NCI-H526 (cell line): ENCODE results near the gene MAP2.

ENCODE experiments used
- DNase-seq, 2 experiments: peaks; one replicate each; lab custom pipeline; 2025; lab: John Stamatoyannopoulos, UW

Gene MAP2

DNA sequence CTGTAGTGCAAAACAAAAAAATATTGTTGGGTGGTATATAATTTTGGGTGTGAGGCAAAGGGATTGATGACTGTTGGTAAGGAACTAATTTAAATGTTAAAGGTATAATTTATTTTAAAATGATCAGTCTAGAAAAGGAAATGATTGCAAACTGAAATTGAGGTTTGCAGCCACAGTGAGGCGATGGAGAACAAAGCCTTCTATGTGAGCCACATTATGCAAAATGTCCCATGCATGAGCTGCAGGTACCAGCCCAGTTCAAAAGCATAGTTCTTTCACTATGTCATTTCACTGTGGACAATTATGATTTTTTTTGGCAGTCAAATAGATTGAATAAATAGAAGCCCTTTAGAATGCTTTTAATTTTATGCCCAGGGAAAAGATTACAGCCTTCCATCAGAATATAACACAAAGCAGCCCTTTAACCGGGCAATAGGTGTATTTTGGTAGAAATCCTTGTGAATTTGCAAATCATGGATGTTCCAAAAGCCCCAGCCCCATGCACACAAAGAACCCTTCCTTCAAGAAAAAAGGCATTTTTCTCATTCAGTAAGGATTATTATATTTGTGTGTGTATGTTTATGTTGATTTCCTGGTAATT is 1.7 kb downstream of the MAP2 start:
- DNase-seq, result peak; percentile 81 to 91

DNA sequence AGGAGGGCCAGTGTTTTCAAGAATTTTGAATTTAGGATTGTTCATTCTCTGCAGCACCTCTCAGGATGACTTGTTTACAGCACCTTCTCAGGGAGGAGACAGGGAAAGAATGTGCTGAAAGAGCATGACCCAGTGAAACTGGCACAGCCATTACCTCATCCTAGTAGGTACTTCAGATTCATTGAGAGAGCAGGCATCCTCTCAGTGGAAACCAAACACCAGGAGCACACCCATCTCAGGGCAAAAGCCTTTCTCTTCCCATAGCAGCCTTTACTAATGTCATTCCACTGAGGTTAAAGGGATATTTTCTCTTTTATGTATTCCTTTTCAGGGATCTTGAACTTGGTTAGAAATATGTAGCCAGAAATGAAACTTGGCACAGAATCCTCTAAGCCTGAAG is 2.6 kb downstream of the MAP2 start:
- peak; percentile 6 to 51 for DNase-seq

DNA sequence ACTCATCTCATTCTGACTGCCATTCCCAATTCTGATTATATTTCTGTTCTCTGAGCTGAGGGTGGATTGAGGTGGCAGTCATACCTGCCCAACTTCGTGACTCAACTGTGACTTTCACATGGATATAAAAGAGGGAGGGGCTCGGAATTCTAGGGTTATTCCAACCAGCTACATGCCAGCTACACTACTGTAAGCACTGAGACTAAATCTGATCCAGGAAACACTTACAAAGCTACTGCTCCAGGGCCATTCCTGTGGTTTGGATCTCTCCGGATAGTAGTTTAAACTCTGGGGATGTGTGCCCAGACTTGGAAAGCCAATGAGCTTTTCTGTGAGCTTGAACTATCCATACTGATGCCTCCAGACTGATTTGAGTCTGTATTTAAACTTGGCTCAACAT is 7.9 kb downstream of the MAP2 start:
- DNase-seq, result no peak

DNA sequence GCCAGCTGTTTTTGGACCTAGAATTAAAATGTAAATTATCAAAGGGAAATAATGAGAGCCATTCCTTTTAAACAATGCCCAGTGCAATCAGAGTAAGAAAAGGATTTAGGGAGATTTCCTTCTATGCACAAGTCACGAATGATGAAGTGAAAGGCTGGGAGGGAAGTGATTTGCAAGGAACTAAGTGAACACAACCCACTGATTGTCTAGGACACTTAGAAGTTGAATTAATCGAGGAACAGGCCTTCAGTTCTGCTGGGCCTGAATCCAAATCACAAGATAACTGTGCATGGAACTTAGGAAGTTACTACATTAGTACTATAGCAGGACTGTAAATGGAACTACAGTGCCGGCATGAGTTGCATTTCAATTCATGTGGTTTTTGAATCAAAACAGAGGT is 17.7 kb downstream of the MAP2 start:
- DNase-seq, result no peak

DNA sequence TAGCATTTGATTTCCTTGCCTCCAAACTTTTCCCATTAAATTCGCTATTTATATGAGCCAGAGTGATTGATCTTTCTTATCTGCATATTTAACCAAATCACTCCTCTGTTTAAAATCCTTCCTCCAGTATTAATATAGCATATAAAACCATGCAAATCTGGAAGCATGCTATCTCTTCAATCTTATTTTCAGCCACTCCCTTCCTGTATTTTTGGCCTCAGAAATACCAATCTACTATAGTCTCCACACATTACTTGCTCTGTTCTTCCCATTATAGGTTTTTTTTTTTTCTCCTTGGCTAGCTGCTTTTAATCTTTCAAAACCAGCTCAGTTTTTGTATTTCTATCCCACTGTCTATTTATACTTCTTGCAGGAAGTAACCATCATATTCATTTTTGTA is 19.1 kb downstream of the MAP2 start:
- DNase-seq, result peak; percentile 64 to 81

DNA sequence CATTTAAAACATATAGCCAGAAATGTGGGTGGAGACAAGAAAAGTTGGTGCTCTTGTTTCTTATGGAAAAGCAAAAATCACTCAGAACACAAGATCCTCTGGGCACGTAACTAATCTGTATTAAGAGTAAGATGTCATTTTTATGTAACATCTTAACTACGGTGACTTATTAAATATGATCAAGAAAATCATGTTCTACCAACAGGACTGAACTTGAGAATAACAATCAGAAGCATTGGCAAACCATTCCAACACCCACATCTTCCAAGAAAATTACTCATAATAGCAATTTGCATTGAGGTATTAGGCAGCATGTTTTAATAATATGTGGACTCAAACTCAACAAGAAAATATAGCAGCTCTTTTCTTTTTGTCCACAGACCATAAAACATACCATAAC is 21.6 kb downstream of the MAP2 start:
- DNase-seq, result no peak

DNA sequence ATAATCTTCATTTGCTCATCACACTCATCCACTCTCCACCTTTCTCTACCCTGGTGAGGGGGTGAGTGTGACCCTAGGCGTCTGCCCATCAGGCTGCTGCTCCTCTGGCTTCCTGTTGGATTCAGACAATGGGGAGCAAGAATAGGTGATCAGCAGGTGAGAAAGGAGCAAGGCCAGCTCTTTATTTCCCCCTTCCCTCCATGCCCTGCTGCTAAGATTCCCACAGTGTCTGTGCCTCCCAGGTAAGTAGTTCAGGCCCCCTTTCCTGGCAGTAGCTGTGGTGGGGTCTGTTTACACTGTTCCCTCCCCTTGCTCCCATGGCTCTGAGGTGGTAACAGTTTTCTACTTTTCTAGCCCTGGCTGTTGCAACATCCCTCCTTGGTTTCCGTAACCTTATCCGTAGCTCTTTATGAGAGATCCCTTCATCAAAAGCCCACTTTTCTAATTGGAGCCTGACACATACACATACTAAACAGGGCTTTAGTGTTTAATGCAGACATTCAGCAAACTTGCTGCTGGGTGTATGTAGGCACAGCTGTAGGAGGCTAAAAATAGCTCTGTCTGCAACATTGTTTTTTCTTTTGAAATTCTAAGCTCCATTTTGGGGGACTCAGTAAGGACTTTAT is 27.5 kb downstream of the MAP2 start:
- no peak for DNase-seq

DNA sequence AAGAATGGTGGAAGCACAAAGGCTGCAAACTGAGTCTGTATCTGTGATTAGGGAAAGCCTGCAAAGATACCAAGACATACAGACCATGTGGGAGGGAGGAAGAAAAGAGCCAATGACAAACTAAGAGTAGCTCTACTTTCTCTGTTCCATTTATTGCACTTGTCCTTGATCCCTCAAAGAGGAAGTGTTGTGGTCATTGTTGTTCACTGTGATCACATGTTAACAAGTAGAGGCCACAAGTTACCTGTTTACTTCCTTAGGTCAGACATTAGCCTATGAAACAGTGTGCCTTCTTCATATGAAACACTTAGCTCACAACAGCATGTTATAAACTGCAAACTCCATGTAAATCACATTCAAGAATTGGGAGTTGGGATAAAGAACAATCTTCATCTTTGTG is 32.6 kb downstream of the MAP2 start:
- no peak for DNase-seq

DNA sequence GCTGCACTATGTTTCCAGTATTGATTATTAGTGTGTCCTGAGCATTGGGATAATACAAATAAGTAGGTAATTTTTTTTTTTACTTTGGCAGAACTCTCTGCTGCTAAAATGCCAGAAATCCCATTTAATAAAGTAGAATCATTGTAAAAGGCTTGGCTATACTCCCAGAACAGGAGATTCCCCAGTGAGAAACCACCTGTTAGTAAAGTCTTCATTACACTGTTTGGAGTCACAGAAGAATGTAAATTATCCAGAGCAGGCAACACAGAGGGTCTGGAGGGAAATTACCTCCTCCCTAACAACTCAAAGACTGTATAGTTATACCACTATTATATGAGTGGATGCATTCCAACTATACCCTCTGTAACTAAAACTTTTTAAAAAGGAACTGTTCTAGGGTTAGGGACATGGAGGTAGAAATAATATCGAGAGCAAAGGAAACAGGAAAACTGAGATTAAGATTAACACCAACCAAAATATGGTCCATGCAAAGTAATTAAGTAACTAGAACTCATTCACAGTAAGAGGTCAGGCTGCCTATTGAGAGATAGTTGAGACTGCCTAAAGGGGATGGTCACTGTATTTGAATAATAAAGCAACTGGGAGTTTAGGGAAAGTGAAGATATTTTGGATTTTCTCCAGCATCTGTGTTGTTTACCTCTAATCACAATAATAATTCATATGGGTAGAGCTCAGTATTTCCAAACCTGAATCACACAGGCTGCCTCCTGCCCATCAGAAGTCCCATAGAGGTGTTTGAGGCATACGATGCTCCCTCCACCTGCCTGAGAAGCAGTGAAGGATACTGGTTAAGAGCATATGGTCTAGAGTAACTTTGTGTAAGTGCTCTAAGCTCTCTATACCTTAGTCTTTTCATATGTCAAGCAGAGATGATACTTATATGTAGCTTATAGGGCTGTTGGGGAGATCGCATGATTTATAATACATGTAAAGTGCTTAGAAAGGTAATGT is 34.4 kb downstream of the MAP2 start:
- DNase-seq, result no peak

DNA sequence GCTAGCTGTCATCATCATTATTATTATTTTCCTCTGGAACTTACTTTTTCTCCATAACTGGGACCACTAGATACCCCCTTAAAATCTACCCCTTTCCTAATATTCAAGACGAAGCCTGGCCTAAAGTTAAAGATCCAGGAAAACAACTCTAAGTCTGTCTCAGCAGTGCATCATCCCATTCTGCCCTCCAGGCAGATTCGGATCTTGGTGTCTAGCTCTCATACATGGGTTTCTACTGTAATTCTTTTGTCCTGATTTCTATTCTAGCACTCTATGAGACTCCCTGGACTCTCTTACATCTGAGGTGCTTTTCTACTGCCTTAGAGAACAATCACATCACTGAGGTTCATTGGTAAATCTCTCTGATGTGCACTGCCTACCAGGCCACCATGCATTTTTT is 35.5 kb downstream of the MAP2 start:
- no peak for DNase-seq

DNA sequence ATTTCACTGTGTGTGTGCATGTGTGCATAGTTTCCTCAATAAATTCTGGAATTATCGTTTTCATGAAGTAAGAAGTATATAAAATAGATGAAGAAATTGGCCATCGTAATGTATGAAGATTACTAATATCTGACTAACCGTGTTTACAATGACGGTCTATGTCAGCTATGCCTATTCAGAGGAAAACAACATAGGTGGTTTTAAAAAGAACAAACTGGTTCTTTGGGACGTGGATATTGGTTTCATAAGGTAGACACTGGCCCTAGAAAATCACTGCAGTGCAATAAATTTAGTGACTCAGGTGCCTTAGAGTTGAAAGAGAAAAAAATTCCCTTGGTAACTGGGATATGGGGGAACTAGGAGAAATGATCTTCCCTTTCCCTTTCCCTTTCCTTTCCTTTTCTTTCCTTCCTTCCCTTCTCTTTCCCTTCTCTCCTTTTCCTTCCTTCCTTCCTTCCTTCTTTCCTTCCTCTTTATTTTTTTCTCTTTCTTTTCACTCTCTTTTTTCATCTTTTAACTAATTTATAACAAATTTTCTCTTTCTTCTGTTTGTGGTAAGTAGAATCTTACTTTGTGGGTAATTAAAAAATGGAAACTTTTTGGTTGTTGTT is 36.4 kb downstream of the MAP2 start:
- DNase-seq, result no peak

DNA sequence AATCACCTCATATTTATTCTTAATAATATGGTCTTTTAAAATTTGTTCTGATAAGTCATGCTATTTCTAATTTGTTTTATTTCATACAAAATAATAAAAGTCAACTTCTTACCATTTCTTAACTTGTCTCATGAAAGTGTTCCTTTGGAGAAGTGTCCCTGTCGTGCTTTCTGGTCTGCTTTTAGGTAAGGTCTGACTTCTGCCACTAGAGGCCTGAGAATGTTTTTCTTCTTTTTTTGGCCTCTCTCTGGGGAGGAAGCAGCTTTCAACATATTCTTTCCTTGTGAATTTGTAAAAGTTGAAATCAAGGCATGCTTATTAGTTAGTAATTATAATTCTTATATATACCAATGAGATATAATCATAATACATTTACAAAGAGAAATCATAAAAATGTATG is 39.4 kb downstream of the MAP2 start:
- no peak for DNase-seq

DNA sequence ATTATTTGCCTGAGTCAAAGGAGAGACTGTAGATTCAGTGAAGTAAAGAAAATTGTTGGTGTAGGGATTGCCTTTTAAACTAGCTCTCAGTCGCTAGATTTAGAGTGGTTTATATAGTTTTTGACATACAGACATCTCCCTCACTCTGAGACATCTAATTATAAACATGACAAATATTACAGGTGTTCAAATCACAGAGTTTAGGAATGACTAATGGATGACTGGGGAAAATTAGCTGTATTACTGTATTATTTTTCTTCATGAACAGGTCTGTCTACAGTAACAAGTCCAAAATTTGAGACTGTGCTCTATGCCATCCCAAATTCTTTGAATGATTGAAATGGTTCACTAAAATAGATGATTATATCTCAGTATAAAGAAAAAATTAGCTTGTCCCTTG is 40.0 kb downstream of the MAP2 start:
- DNase-seq, result no peak

DNA sequence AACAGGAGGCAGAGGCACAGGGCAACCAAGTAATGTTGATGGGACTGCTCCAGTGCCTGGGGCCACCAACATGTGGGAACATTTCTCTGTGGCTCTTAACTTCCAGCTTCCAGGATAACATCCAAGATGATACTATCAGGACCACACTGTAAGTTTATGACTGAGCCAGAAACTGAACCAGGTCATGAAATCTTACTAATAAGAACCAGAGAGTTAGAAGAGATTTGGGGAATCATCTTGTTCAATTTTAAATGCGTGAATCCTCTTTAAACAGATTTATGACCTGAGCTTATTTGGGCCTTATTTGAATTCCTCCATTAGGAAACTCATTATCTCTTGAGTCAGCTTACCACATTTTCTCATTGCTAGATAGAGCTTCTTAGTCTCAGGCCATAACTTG is 45.0 kb downstream of the MAP2 start:
- DNase-seq, result no peak

DNA sequence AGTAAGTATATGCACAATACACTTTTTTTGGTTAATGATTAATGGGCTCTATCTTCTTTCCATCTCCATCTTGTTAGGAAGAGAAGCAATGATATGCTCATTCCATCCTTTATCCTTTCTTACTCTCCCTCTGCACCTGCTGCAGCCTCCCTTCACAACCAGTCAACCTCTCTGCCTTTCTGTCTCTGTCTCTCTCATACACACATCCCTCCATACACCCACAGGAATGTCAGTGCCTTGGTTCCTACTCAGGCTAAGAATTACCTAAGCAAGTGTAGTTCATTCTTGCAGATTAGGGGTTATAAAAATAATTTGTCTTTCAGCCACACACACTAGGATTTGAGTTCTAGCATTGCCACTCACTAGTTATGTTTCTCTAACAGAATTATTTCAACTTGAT is 45.6 kb downstream of the MAP2 start:
- DNase-seq, result no peak

DNA sequence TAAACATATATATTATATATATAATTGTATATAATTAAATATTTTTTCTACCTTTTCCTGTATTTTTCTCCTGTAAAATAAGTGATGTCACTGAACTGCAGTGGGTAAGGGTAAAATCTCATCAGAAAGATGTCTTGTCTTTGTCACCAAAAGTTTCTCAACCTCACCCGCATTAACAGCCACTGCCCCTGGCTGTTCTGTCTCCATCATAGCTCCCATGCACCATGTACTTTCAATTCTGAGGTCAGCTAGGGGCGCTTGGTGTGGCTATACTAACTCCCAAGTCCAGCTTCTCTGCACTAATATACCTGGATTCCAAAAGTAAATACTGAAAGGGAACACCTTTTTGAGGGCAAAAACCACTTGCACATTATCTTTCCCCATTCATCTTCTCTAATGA is 46.6 kb downstream of the MAP2 start:
- DNase-seq, result no peak

DNA sequence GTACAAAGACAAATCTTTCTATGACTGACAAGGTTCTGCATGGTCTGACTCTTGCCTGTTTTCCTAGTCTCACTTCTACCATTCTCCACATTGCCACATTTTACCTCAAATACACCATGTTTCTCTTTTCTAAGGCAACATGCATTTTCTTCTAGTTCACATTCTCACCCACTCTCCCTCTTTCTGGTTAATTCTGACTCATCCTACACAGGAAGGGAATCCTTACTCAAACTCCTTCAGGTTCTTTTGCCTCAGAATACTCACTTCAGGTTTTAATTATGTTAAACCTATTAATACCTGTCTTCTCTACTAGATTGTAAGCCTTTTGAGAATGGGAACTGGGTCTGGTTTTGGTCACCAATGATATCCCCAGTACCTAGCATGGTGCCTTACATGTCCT is 47.2 kb downstream of the MAP2 start:
- DNase-seq, result no peak

DNA sequence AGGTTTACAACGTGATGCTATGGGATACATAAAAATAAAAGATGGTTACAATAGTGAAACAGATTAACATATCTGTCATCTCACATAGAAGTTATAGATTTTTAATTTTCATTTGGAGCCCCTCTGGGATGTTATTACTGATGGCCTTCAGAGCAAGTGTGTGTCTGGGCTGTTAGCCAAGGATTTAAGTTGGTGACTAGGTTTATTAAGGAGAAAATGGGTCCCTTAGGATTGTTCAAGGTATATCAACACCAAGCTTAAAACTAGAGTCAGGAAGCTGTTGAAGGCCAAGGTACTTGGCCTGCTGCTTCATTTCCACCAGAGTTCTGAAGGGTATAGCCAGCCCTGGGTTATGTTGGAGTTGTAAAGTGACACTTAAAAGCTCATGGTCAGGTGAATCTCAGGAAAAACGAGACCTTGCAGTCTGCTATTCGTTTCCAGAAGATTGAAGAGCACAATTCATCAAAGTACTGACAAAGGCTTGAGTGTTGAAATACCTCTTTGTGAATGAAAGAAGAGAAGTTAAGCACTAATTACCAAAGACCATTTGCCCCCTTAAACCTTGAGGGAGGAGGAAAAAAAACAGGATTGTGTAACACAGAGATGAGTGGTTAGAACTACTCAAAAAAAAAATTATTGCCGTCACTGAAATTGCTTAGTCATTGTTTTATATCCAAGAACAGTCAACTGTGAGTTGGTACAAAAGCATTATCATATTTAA is 48.4 kb downstream of the MAP2 start:
- no peak for DNase-seq

DNA sequence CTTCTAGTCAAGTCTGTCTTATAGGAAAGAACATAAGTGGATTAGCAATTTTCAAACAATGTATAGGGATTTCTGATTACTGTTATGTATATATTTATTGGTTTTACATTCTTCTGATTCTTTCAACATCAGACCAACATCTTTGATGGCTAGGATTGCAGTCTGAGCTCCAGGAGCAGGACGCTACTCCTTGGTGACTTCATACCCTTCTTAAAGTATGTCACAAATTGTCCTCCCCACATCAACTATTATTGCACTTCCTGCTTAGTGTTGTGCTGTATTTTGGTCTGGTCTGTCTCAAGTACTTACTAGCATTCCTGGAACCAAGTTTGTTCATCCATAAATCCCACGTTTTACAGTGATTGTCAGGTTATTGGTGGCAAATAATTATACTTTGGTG is 49.0 kb downstream of the MAP2 start:
- no peak for DNase-seq

DNA sequence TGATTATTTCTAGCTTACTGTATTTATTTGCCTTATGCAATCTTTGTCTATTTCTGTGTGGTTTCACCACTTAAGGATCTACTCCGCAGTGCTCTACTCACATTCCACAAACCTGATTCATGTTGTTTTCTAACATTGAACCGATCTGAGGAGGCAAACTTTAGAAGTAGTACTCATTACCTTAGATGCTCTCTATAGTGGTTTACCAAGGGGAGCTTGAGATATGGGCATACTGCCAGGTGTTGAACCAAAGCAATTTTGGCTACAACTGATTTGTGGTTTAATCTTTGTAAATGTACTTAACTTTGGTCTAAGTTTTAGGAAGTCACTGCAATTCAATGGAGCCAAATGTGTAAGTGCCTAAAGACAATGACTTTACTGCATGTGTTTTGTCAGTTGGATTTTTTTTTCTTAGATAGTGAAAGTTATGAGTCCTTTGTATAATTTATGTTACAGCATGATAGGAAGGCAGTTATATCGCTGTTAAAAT is 50.1 kb downstream of the MAP2 start:
- no peak for DNase-seq

DNA sequence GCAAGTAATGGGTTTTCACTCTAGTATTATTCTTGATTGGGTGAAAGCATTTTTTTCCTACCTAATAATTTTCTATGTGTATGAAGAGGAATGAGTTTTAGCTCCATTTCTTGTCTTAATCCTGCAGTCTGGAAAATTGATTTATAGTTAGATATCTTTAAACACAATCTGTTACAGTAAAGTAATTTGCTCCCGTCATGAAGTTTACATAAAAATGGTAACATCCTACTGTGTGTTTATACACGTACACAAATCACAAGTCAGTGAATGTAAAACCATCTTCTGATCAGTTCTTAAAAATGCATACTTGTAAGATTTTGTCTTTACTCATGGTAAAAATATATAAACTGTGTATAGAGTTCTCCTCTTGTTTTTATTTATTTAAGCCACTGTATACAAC is 51.1 kb downstream of the MAP2 start:
- DNase-seq, result no peak
